ENCODE measurements around the gene GLYATL1.

DNA sequence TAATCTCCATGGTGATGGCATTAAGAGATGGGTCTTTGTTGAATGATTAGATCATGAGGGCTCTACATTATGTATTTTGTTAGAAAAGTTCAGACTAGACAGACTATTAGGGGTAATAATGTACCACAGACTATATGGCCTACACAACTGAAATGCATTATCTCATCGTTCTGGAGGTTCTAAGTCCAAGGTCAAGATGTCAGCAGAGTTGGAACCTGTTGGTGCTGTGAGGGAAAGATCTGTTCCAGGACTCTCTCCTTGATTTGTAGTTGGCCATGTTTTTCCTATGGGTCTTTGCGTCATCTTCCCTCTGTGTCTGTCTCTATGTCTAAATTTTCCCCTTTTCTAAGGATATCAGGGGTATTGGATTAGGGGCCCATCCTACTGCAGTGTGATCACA is 8.4 kb upstream of the GLYATL1 start:
- TF ChIP-seq, protein P1, sequence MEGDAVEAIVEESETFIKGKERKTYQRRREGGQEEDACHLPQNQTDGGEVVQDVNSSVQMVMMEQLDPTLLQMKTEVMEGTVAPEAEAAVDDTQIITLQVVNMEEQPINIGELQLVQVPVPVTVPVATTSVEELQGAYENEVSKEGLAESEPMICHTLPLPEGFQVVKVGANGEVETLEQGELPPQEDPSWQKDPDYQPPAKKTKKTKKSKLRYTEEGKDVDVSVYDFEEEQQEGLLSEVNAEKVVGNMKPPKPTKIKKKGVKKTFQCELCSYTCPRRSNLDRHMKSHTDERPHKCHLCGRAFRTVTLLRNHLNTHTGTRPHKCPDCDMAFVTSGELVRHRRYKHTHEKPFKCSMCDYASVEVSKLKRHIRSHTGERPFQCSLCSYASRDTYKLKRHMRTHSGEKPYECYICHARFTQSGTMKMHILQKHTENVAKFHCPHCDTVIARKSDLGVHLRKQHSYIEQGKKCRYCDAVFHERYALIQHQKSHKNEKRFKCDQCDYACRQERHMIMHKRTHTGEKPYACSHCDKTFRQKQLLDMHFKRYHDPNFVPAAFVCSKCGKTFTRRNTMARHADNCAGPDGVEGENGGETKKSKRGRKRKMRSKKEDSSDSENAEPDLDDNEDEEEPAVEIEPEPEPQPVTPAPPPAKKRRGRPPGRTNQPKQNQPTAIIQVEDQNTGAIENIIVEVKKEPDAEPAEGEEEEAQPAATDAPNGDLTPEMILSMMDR (conservative IDR thresholded peaks at IDR 0.05 in 1 of 2, IDR thresholded peaks at IDR 0.05 in 1 of 2; ENCODE audit: low read depth in 1 of 2, low read length in 2 of 2), result no peak
- TF ChIP-seq EZH2 (IDR thresholded peaks at IDR 0.05; ENCODE audit: low read length, missing control alignments), result no peak

All from fibroblast of lung (primary cell).